ENCODE data around the gene MEIS1. TPM values are rescaled to one million over a fixed set of nuclear protein-coding genes. Genes with fewer than 3 reads are reported as not detected.

The MEIS1 gene
- total and polyA plus RNA-seq, 2 experiments from 2014 or later, result 0.16 to 0.28 TPM

- no peak overlapping the region for H2AFZ ChIP-seq
- Mint-ChIP-seq H3K4me3 (no peak overlapping the region), H3K4me1 (peaks cover 11% of the 10 kb centered on the region), H3K9me3 (no peaks in the 10 kb centered on the region), H3K27me3 (ENCODE audit: insufficient read depth, low read depth, poor library complexity) (no peaks in the 10 kb centered on the region), H3K27ac (no peak overlapping the region), H3K36me3 (ENCODE audit: low read depth) (no peaks in the 10 kb centered on the region)
- ATAC-seq (no peak), DNase-seq (ENCODE audit: low spot score) (no peak)
- H3K4me1 ChIP-seq (ENCODE audit: insufficient read depth), result peaks cover 17% of the 10 kb centered on the region
- no peaks in the 10 kb centered on the region for H3K27me3 ChIP-seq (ENCODE audit: insufficient read depth)
- no peak overlapping the region for H3K4me3 ChIP-seq
- no peak overlapping the region for H3K27ac ChIP-seq (ENCODE audit: low read depth)
- H3K36me3 ChIP-seq (ENCODE audit: insufficient read depth), result no peaks in the 10 kb centered on the region
- no peaks in the 10 kb centered on the region for H4K20me1 ChIP-seq (replicated peaks; ENCODE audit: insufficient read depth)
- H3K9me2 ChIP-seq (ENCODE audit: insufficient read depth), result no peaks in the 10 kb centered on the region
- H3F3A ChIP-seq (replicated peaks; ENCODE audit: low read depth), result no peaks in the 10 kb centered on the region
- no peak overlapping the region for H3K4me2 ChIP-seq
- H3K79me2 ChIP-seq (replicated peaks; ENCODE audit: insufficient read depth), result no peaks in the 10 kb centered on the region
- TF ChIP-seq CREB1 (CRISPR knock-in tag; IDR thresholded peaks at IDR 0.05; ENCODE audit: low read depth) (no peak), EZH2 (IDR thresholded peaks at IDR 0.05; ENCODE audit: low read depth, unreplicated experiment) (no peak), EZH2phosphoT487 (IDR thresholded peaks at IDR 0.05; ENCODE audit: unreplicated experiment) (no peak), ZNF114 (CRISPR knock-in tag; IDR thresholded peaks at IDR 0.05) (no peak), NANOG (IDR thresholded peaks at IDR 0.05; ENCODE audit: borderline replicate concordance) (no peak), ZNF462 (CRISPR knock-in tag; IDR thresholded peaks at IDR 0.05) (no peak), POLR2AphosphoS5 (IDR thresholded peaks at IDR 0.05; ENCODE audit: low read depth) (no peak), STAT1 (IDR thresholded peaks at IDR 0.05; ENCODE audit: unreplicated experiment) (no peak), ETS1 (IDR thresholded peaks at IDR 0.05) (no peak), ZNF331 (CRISPR knock-in tag; IDR thresholded peaks at IDR 0.05; ENCODE audit: low read depth) (no peak), REST (IDR thresholded peaks at IDR 0.05; ENCODE audit: unreplicated experiment) (no peak), JUNB (IDR thresholded peaks at IDR 0.05; ENCODE audit: unreplicated experiment) (no peak), CTCF (conservative IDR thresholded peaks at IDR 0.05; ENCODE audit: low read depth in 2 of 2) (no peak)
These were observed 113.0 kb downstream of the MEIS1 start for GRCh38 chr2:66547887-66548286.
